ENCODE measurements around the gene SLC16A13.
A peak's percentile ranks its signal among the peaks of the same experiment; 100 is the strongest.
"Not testable (repeated sequence)": the region's sequence is repeated elsewhere in the genome, so short reads cannot be mapped to it uniquely, and the experiment has no call there.

SLC16A13 gene, protein sequence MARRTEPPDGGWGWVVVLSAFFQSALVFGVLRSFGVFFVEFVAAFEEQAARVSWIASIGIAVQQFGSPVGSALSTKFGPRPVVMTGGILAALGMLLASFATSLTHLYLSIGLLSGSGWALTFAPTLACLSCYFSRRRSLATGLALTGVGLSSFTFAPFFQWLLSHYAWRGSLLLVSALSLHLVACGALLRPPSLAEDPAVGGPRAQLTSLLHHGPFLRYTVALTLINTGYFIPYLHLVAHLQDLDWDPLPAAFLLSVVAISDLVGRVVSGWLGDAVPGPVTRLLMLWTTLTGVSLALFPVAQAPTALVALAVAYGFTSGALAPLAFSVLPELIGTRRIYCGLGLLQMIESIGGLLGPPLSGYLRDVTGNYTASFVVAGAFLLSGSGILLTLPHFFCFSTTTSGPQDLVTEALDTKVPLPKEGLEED

DNA sequence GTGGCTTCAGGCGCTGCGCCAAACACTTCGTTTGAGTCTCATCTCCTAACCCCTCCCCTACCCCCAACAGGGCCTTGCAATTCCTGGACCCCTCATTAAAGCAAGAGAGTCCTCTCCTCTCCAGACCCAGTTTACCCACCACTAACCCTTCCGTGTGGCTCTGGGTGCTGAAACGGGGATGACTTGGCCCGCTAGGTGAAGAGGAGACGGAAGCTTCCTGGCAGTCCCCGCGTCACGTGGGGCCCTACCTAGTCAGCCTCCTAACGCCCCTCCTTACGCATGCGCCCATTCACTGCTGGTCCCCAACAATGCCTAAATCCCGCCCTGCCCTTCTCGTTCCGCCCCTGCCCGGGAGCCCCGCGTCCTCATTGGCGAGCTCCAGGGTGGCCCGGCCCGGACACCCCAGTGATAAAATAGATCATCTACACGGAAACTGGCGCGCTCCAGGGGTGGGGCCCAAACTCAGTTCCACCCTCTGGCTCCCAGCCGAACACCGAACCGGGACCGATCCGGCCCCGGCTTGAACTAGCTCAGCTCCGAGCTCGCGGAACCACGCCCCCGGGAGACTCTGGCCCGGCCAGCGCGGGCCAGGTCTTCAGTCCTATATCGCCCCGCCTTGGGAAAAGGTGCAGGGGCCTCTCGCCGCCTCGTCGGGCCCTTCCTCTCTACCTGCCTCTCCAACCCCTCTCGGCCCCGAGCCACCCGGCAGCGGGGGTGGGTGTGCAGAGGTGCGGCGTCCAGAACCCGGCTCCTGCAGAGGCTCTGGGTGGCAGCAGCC lies at the start of gene SLC16A13:
SLC16A13 (plus strand) TSS at position 425 of the 778 bp plus-strand sequence. CDS start 368 bp downstream, outside the sequence.
- DNase-seq (ENCODE audit: low spot score), result peak; percentile 97

DNA sequence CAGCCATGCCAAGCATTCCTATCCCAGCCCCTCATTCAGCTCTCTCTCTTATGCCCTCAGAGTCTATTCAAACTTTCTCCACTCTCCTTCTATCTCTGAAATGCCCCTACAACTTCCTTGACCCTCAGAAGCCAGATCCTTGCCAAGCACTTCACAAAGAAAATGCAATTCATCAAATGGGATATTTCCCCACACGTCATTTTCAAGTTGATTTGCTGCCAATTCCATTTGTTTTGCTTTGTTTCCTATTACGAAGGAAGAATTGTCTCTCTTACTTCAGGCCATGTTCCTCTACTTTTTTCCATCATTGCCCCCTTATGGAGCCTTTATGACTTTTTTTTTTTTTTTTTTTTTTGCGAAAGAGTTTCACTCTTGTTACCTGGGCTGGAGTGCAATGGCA lies 49.1 kb upstream of the SLC16A13 start:
- DNase-seq (ENCODE audit: low spot score), result no peak

DNA sequence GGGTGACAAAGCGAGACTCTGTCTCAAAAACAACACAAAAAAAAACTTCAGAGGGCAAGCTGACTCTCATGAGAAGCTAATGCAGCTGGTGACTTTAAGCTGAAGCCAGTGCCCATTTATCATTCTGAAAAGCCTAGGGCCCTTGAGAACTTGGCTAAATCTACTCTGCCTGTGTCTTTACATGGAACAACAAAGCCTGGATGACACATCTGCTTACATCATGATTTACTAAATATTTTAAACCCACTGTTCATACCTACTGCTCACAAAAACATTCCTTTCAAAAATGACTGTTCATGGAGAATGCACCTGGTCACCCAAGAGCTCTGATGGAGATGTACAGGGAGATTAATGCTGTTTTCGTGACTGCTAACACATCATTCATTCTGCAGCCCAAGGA lies 46.0 kb upstream of the SLC16A13 start:
- no peak for DNase-seq (ENCODE audit: low spot score)

DNA sequence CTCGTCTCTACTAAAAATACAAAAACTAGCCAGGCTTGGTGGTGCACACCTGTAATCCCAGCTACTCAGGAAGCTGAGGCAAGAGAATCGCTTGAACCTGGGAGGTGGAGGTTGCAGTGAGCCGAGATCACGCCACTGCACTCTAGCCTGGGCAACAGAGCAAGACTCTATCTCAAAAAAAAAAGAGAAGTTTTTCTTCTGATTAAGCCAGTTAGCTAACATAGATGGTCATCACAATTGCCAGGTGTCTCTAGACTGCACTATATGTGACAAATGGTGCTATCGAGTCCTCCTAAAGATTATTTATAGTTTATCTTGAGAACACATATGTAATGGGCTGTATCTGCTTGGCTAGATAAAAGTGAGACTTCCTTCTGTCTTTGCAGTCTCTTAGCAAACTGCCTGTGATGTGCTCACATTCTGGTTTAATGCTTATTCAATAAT lies 42.2 kb upstream of the SLC16A13 start:
- DNase-seq (ENCODE audit: low spot score), result not testable (repeated sequence)

DNA sequence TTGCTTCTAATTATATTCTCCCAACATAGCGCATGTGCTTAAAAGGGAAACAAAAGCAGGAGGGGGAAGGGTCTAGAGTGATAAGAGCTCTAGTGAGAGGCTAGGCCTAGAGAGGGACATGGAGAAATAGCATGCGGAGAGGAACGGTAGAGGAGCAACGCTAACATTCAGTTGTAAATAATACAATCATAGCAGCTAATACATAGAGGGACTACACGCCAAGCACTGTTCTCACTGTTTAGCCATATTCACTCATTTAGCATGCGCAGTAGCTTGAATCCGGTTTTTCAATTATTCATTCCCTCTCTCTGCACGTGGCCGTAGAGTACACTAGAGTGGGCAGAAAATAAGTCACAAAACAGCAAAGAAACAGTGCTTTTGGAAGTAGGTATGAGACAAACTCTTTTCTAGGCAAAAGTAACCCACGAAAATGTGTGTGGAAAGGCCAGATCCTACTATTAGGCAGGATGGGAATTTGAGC lies 41.7 kb upstream of the SLC16A13 start:
- no peak for DNase-seq (ENCODE audit: low spot score)

DNA sequence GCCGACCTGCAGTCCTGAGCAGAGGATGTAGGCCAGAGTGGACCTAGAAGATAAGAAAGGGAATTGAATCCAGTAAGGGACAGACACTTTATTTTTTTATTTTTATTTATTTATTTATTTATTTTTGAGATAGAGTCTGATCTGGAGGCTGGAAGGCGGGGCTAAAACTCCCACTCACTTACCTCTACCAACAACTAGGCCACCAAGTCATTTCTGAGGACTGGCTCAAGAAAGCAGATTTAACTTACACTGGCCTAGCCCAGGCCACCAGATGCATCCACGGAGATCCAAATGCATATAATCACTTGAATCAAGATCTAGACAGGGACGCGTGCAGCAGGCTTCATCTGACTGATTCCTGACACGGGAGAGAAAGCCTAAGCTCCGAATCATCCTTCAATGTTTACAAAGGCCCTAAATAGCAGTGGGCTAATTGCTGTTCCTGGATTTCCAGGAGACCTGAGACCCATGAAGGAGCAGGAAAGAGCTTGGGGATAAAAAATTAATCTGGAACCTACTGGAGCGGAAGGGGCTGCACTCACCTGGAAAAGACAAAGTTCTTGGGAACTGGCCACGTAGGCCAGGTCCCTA lies 41.1 kb upstream of the SLC16A13 start:
- DNase-seq (ENCODE audit: low spot score), result no peak

DNA sequence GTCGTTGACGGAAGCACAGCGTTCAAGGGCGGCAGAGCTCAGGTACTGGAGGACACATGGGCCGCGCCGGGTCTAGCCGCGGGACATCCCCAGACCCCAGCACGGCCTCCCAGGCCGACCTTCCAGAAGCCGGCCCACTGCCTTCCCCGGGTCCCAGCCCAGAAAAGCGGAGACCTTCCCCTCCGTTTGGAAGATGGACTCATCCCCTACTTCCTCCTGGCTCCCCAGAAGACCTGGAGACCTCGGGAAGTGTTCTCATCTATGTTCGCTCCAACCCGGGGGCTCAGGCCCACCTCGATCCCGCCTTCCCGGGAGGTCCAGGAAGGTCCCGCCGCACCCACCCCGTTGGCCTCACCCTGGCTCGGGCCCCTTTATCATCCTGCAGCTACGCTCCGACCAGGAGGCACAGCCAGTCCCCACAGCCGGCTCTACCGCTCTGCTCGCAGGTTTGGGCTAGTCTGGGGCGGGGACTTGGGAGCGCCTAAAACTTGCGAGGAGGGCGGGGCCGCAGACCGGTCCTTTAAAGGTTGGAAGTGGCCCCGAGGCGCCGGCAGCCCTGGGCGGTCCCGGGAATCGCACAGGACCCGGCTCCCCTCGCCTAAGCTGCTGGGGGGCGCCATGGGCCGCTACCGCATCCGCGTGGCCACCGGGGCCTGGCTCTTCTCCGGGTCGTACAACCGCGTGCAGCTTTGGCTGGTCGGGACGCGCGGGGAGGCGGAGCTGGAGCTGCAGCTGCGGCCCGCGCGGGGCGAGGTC lies 40.1 kb upstream of the SLC16A13 start, which contains the start of gene ALOX12:
ALOX12 (plus strand) TSS at position 550 of the 756 bp plus-strand sequence; CDS start at position 619, 69 bp downstream.
- DNase-seq (ENCODE audit: low spot score), result no peak

DNA sequence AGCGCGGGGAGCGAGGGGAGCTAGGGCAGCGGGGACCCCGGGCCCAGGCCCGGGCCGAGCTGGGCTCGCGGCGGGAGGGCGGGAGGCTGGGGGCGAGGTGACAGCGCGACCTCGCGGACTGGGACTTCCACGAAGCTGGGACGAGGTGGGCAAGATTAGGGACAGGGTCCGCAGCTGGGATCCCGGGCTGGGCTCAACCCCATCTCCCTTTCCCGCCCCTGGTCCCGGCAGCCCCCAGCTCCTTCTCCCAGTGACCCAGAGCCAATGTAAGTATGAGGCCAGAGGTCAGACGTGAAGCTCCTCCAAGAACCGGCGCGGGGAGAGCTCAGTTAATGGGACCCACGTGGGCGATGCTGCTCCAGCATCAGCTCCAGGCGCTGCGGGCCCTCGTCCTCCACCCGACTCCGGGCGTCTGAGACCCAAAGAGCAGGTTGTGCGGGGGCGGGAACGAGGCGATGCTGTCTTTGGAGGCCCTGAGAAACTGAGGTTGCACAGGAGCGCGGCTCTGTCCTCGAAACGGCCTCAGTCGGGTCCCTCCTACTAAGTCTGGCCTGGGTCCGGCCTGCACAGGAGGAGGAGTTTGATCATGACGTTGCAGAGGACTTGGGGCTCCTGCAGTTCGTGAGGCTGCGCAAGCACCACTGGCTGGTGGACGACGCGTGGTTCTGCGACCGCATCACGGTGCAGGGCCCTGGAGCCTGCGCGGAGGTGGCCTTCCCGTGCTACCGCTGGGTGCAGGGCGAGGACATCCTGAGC lies 39.4 kb upstream of the SLC16A13 start:
- no peak for DNase-seq (ENCODE audit: low spot score)

DNA sequence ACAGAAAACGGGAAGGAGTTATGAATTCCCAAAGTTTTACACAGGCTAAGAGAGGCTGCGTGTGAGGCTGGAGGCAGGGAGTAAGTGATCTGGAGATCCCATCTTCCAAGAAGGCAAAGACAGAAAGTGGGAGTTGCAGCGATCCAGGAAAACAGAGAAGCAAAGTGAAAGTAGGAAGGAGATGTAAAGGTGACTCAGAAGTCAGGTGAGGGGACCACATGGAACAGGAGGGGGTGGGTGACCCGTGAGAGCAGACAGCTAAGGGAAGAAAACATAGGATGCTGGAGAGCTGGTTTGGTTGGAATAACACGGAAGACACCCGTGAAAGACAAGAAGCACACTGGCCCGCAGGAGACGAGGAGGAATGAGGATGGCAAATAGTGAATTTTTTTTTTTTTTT lies 38.6 kb upstream of the SLC16A13 start:
- DNase-seq (ENCODE audit: low spot score), result no peak

DNA sequence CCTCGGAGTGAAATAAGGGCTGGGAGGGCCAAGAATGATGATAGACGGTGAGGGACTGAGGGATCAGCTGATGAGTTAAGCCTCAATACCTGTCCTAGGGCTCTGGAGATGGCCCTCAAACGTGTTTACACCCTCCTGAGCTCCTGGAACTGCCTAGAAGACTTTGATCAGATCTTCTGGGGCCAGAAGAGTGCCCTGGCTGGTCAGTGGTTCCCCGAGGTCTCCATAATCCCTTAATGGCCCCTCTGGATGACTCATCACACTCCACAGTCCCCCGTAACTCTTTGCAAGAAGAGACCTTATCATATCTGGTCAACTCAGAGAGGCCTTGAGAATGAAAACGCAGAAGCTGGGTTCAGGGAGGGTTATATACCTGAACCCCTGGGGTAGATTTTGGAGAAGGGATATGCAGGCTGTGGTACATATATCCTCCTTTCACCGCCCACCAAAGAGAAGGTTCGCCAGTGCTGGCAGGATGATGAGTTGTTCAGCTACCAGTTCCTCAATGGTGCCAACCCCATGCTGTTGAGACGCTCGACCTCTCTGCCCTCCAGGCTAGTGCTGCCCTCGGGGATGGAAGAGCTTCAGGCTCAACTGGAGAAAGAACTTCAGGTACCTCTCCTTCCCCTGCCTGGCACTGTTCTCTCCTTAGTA lies 36.8 kb upstream of the SLC16A13 start:
- DNase-seq (ENCODE audit: low spot score), result no peak

DNA sequence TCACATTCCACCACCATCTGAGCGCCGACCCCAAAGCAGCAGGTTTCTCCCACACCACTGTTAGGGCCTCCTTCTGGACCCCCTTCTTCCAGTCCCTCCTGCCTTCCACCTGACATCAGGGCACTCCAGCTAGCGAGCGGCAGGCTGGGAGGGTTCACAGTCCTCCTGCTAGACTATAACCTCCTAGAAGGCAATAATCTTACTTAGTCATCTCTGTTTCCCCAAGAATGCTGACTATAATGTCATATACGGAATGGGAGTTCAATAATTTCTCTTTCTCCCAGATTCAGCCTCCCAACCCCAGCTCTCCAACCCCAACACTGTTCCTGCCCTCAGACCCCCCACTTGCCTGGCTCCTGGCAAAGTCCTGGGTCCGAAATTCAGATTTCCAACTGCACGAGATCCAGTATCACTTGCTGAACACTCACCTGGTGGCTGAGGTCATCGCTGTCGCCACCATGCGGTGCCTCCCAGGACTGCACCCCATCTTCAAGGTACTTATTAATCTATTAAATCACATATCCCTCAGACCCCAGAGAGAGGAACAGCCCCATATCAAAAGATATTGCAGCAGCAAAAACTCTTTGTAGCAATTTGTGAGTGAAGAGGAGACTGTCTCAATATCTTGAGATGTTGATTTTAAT lies 34.4 kb upstream of the SLC16A13 start:
- no peak for DNase-seq (ENCODE audit: low spot score)

DNA sequence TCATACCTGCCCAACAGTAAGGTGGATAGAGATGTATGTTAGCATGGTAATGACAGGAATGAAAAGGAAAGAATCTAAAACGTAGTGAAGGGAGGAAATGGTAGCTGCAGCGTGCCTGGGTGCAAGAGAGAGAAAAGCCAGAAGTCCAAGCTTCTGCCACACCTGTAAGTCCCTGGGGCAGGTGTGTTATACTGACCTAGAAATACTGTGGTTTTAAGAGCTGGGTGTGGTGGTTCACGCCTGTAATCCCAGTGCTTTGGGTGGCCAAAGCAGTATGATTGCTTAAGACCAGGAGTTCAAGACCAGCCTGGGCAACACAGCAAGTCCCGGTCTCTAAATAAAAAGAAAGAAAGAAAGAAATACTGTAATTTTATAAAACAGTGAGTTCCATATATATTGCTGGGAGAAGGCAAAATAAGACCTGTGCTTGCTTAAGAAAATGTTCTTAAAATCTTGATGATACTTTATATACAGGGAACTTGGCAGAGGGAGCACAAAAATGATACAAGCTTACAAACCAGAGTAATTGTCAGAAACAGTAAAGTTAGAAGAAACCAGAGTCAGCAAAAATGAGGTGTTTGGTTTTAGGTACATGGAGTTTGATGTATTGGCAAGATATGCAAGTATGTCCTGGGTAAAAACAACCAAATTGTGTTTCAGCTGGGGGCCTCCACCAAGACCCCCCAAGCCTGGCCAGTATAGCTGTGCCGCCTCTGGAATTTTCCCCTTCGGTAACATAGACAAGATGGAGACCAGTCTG lies 33.3 kb upstream of the SLC16A13 start:
- DNase-seq (ENCODE audit: low spot score), result no peak

DNA sequence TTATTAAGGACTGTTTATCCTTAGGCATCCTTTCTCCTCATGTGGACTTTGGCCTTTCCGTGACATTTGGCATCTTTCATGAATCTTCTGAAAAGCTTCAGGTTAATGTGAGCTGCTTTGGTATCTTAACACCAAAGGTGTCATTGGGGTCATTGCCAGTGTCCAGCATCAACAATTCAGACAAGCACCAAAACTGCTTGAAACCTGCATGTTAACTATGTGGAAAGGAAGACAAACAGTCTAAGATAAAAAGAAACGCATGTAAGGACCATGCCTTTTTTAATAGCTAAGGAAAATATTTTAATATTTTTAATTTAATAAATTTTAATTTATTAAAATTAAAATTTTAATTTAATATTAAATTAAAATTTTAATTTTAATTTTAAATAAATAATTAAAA lies 32.1 kb upstream of the SLC16A13 start:
- no peak for DNase-seq (ENCODE audit: low spot score)

DNA sequence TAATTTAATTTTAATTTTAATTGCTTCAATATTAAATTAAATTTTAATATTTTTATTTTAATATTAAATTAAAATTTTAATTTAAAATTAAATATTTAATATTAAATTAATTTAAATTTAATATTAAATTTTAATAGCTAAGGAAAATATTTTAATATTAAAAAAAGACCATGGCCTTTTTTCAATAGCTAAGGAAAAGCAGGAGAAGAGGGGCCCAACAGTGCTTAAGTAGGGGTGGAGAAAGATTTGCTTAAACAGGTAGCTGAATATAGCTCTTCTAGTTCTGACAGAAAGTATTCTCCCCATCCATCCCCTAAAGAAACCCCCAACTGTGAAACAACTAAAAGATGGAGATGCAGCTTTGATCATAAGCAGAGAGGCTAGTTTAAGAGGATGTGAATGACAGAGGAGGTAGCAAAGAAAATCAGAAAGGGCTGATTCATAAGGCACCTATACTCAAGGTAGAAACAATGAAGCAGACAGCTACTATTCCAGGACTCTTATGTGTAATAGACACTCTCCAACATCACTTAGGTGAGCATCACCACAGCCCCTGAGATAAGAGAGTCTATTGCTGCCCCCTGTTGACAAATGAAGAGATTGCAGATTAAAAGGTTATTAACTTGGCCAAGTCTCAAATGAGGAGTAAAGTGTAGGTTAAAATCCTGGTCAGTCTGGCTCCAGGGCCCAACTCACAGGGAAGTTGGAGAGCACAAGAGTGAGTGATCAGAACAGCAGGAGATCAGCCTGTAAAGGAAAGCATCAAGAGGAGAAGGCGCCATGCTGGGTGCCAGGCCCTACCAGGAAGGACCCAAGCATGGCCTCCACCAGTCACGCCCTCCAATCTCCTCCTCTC lies 31.2 kb upstream of the SLC16A13 start:
- peak; percentile 64 for DNase-seq (ENCODE audit: low spot score)

DNA sequence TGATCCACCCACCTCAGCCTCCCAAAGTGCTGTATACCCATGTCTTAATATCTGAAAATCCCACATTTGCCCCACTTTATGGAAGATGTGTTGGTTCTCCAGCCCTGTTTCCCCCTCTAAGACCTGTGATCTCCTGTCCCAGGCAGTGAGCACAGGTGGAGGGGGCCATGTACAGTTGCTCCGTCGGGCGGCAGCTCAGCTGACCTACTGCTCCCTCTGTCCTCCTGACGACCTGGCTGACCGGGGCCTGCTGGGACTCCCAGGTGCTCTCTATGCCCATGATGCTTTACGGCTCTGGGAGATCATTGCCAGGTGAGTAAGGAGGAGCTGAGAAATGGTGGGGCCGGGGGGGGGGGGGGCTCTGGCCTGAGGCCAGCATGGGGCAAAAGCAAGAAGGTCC lies 30.1 kb upstream of the SLC16A13 start:
- no peak for DNase-seq (ENCODE audit: low spot score)

DNA sequence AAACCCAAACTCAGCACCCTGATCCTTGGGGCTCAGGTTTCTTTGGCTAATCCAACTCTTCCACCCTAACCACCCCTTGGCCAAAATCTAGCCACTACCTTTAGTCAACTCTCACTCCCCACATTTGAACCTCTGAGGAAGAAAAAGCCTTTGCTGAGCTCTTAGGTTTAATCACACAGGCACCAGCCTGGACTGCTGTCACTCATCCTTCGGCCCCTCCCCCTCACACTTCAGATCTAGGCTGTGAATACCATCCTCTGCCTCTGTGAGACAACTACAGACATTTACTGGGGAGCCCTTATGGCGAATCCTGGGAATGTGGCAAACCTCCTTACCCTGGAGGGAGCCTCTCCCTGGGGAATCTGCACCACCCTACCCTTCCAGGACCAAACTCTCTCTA lies 28.7 kb upstream of the SLC16A13 start:
- DNase-seq (ENCODE audit: low spot score), result no peak

DNA sequence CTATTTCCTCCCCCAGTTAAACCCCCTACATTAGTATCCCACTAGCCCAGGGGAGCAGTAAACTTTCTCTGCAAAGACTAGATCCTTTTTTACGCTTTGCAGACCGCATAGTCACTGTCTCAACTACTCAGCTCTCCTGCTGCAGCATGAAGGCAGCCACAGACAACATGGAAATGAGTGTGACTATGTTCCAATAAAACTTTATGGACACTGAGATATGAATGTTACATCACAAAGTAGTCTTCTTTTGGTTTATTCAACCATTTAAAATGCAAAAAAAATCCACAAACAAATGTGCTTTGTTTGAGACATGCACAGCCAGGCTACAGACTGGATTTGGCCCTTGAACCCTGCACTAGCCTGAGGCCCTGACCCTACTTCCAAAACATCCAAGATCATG lies 25.3 kb upstream of the SLC16A13 start:
- DNase-seq (ENCODE audit: low spot score), result no peak

DNA sequence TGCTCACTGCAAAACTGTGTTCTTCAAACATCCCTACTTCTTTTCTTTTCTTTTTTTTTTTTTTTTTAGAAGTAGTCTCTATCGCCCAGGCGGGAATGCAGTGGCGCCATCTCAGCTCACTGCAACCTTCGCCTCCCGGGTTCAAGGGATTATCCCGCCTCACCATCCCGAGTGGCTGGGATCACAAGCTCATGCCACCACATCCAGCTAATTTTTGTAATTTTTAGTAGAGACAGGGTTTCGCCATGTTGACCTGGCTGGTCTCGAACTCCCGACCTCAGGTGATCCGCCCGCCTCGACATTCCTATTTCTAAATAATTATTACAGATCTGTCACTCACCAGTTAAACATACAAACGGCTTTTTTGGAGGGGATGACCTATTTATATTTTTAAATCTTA lies 24.4 kb upstream of the SLC16A13 start:
- DNase-seq (ENCODE audit: low spot score), result no peak

Measured in LoVo (cell line).